HG03469 (cell line): ENCODE measurements around the gene NPY1R.

Source experiments
- ATAC-seq: cut with Tn5 transposase; IDR thresholded peaks from one replicate; pipeline ENCODE4 v1.9.1; 2021; ENCODE audit warnings: mild to moderate bottlenecking, moderate library complexity, moderate number of reproducible peaks; ENCODE audit not compliant: unreplicated experiment

Gene NPY1R

GRCh38 chr4:163332526-163333406, at the start of gene NPY1R:
NPY1R (minus strand) TSS chr4:163332596; CDS start chr4:163326554, 6,042 bp downstream.
- peak; percentile 59 for ATAC-seq

DNA sequence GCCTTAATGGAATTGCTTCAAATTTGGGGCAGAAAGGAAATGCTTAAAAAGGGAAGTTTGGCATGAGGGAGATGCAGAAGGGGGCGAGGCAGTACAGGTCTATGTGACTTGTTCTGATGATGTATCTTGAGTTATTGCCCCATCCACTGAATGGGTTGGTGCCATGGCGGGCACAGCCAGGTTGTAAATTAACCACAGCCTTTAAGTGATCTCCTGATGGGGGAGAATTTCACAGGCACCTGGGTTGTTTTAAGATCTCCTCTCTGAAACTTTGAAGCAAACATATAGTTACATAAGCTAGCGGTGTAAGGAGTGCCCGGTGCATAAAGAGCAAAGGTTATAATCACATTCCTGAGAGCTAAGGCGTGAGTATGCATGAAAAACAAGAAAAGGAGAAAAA, 48.3 kb upstream of the NPY1R start:
- ATAC-seq = no peak

DNA sequence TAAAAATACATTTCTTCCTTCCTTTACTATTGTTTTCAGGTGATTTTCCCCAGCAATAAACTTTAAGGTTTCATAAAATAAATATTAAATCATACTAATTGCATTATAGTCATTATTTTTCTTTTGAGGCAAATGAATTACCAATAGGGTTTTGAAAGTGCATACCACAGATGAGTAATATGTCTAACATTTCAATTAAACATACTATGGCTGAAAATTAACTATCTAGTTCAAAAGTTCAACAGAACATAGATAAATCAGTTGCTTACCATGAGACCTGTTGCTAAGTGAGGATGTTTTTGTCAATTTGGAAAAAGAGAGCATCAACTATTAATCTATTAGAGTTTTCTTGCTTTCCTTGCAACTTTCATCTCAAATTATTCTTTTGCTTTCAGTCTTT, 46.3 kb upstream of the NPY1R start:
- ATAC-seq = no peak

- ATAC-seq = no peak
Measured at GRCh38 chr4:163372029-163372428, 39.6 kb upstream of the NPY1R start.

GRCh38 chr4:163367651-163368050, 35.3 kb upstream of the NPY1R start:
- no peak for ATAC-seq

- no peak for ATAC-seq
Measured at GRCh38 chr4:163356104-163356503, 23.7 kb upstream of the NPY1R start.

DNA sequence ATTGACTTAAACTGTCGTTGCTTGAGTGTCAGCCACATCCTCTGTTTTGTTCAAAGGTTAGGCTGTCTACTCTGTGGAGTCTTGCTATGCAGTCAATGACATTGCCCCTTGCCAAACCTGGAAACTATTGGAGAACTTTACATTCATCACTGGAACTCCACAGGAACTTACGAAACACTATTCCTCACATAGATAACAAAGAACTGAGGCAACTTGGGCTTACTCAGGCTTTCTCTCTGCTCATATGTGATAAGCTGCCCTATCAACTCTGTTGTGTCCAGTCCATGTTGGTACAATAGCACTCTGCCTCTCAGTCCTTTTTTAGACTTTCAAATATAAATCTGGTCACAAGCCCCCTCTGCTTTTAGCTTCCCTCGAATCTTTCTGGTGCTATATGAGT, 20.7 kb upstream of the NPY1R start:
- ATAC-seq = no peak

GRCh38 chr4:163350672-163351071, 18.3 kb upstream of the NPY1R start:
- ATAC-seq = no peak

- ATAC-seq = no peak
Measured at GRCh38 chr4:163344147-163345125, 12.0 kb upstream of the NPY1R start.

DNA sequence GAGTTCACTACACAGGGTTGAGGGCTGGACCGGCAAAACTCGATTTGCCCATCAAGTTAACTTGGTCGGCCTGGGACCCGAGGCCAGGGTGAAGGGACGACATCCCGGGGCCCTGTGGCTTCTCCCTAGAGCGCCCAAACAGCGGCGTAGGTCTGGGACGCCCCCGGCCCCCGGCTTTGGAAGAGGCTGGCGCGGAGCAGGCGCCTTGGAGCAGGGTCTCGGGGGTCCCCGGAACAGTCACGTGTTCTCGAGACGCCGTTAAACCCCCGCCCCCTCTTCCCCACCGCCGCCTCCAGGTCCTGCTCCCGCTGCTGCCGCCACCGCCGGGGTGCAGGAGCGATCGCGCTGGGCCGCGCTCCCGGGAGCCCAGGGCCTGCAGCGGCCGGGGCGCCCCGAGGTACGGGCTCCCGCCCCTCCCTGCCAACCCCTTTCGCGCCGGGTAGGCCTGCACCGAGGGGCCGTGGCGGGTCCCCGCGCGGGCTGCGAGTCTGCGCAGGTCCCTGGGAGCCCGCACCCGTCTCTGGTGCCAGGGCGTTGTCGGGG, 11.3 kb upstream of the NPY1R start, which contains the start of gene NPY5R:
NPY5R (plus strand) TSS at position 289 of the 543 bp plus-strand sequence. CDS start 6,382 bp downstream, outside the sequence.
- ATAC-seq = no peak

DNA sequence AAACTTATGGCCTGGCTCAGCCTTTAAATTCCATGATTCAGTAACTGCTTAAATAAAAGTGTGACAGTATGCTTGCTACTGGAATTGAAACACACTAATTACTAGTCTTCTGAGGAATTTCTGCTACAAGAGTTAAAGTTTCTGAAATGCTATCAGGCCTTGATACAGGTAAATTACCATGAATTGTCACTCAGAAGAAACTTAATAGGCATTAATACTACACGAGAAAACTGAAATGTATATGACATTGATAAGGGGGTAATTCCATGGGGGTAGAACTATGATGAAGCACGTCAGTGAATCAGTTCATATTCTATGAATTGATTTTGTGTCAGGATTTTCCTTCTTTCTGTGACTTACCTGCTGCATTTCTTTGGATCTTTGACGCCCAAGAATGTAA, 3.0 kb upstream of the NPY1R start:
- no peak for ATAC-seq

DNA sequence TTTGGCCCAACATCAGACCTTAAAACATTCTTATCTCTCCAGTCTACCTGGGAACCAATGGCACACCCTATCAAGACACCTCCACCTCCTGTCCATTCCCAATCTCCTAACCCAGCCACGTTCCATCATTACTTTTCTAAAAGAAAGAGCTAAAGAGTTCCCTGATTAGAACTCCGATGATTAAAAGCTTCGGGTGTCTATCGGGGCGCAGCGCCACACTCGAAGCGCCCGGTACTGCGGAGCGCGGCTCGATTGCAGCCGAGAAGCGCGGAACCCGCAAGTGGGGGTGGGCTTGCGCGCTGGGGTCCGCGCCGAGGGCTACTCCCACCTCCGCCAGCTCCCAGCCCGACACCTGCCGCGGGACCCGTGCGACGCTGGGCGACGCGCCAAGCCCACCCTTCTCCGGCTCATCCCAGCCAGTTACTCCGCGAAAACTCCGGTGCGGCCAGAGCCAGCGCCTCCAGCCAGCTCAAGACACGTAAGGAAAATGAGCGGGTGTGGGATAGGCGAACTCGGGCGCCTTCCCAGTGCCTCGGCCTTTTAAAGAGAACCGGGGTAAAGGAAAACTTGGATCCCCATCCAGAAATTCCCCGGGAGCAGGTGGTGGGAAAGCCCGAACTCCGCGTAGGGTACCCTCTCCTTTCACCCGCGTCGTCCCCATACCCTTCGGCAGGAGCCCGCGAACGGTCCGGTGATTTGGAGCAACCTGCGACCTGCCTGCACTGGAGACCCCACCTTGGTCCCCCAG, 593 bp downstream of the NPY1R start:
- no peak for ATAC-seq

DNA sequence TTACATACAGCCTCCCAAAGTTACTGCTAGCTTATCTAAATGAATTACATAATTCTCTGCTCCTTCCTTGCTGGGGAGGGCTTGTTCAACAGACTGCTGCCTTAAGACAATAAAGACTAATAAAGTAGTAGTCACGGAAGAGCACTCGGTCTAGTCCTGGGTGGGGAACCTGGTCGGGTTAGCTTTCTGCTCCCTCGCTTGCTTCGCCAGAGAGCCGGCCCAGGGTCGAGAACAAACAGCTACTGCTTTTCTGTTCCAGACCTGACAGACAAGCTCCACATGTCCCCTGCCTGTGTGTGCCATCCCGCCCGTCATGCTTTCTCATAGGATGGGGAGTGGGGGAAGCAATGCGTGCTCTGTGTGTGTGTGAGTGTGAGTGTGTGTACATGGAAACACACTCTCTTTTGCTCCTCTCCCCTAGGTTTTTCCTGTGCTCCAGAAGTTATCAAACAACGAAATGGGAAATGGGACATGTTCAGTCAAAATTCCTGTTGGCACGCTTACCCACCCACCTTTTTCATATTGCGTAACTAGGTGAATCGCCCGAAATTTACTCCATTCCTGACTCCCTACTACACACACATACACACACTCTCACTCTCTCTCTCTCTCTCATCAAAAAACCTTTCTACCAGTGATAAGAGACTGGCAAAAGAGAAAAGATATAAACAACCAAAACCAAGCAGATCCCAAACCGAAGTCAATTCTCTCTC, 1.3 kb downstream of the NPY1R start:
- ATAC-seq = no peak

DNA sequence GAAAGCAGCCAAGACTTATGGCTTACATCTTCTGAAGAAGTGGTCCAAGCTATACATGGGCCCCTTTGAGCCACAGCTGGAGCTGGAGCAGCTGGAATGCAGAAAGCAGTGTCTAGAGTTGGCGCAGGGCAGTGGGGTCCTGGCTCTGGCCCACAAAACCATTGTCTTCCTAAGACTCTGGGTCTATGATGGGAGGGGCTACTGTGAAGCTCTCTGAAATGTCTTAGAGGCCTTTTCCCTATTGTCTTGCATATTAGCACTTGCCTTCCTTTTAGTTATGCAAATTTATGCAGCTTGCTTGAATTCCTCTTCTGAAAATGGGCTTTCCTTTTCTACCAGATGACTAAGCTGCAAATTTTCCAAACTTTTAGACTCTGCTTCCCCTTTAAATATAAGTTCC, 15.3 kb downstream of the NPY1R start:
- no peak for ATAC-seq

GRCh38 chr4:163309466-163309865, 22.9 kb downstream of the NPY1R start:
- no peak for ATAC-seq

DNA sequence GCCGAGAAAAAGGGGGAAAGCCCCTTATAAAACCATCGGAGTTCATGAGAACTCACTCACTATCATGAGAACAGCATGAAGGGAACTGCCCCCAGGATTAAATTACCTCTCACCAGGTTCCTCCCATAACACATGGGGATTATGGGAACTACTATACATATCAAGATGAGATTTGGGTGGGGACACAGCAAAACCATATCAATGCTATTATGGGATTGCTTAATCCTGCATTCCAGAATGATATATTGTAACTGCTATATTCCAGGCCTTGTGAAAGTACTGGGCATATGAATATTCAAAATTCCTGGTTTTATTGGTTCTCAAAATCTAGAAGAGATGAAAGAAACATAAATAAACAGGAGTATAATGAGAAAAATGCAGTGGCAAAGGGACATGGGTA, 29.3 kb downstream of the NPY1R start:
- ATAC-seq = no peak

- no peak for ATAC-seq
Measured at GRCh38 chr4:163300445-163300844, 32.0 kb downstream of the NPY1R start.

DNA sequence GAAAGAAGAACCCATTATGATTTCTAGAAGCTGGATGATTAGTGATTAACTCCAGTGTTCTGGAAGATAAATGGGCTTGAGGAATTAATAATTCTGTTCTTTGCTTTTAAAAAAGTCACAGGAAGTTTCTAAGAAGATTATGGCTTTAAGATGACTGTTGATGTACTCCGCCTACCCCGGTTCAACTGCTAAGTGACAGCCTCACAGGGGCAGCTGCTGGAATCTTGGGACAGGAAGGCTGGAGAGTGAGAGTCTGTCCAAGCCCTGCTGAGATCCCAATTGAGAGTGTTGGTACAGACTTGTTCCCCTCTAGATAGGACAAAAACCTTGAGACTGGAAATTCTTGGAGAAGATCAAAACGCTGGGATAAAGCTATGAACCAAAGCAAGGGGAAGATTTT, 37.3 kb downstream of the NPY1R start:
- no peak for ATAC-seq

DNA sequence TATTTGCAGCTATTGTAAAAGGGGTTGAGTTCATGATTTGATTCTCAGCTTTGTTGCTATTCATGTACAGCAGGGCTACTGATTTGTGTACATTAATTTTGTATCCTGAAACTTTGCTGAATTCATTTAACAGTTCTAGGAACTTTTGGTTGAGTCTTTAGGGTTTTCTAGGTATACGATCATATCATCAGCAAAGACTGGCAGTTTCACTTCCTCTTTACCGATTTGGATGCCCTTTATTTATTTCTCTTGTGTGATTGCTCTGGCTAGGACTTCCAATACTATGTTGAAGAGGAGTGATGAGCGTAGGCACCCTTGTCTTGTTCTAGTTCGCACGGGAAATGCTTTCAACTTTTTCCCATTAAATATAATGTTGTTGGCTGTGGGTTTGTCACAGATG, 48.1 kb downstream of the NPY1R start:
- no peak for ATAC-seq
